GM19025 (cell line): ENCODE measurements around the gene TPST2.

Experiments used
- ATAC-seq: cut with Tn5 transposase; IDR thresholded peaks from one replicate; pipeline ENCODE4 v1.9.1; 2021; ENCODE audit warnings: mild to moderate bottlenecking, low read depth, moderate library complexity; ENCODE audit not compliant: unreplicated experiment

Gene TPST2

DNA sequence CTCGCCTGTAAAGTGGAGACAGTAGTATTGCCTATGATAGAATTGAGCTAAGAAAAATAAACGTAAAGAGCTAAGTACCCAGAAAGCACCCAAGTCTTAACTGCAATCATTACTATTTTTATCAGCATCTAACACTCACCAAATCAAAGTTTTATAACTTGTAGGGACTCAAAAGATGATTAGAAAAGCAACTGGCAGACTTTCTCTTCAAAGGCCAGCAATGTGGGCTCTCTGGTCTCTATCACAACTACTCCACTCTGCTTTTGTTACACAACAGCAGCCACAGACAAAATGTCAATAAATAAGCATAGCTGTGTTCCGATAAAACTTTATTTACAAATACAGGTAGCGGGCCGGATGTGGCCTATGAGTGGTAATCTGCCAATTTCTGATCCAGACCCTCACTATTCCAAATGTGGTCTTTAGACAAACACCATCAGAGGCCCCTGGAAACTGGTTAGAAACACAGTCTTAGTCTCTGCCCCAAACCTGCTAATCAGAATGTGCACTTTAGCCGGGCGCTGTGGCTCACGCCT, 8.2 kb downstream of the TPST2 start:
- ATAC-seq = no peak

DNA sequence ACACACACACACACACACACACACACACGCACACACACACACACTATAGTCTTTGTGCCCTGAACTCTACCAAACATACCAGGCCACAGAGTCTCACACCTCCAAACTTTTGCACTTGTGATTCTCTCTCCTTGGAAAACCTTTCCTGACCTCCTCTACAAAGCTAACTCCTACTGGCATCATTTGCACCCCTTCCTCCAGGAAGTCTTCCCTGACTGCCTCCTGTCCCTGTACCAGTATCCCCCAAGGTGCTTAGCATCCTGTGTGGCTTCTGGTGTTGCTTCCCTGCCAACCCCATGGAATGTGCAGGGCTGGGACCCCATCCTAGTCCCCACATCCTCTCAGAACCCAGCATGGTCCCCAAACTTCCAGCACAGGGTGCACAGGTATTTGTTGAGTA, 8.9 kb downstream of the TPST2 start:
- ATAC-seq = no peak

DNA sequence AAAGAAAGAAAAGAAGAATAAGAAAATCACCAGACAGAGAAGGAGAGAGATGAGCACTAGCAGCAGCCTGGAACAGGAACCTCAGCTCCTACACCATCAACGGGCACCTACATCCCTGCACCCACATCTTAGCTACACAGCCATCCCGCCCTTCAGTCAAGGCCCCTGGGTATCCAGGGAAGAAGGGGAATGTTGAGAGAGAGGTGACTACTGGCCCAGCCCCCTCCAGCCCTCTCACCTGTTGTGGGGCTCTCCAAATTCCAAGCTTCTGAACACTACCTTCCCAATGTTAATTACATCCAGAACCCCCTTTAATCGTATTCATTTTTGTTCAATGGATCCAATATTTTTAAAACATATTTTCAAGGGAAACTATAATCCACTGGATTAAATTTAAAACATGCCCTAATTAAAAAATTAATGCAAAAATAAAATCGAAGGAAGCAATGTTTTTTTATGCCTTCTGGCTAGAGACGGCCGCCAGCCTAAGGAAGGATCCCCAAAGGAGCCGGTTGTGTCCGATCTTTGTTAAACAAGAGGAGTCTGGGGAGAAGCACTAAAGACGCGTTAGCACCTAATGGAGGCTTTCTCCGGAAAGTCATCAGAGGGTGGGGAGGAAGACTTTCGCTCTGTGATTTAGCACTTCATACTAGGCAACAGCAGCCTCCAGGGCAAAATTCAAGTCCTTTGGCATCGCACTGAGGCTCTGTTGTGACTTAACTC, 9.5 kb downstream of the TPST2 start:
- ATAC-seq = no peak

DNA sequence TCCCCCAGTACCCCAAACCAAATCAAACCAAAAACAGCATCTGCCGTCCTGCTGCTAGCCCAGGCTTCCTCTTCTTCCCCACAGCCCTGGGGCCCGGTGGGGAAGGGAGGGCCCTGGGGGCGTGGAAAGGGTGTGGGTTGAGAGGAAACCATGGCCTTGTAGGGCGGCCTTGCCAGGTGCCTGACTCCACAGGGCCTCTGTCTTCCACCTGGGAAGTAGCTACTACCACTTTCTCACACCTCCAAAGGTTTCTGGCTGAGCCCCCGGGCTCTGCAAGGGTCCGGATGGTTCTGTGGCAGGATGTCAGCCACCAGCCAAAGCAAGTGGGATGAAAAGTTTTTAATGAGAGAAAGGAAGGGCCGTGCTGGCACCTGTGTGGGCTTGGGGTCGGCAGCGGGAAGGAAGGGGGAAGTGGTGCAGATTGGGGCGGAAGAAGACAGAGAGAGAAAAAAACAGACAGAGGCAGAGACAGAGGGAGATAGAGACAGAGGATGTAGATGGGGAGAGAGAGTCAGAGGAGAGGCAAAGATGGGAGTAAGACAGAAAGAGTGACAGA, 10.5 kb downstream of the TPST2 start:
- no peak for ATAC-seq

DNA sequence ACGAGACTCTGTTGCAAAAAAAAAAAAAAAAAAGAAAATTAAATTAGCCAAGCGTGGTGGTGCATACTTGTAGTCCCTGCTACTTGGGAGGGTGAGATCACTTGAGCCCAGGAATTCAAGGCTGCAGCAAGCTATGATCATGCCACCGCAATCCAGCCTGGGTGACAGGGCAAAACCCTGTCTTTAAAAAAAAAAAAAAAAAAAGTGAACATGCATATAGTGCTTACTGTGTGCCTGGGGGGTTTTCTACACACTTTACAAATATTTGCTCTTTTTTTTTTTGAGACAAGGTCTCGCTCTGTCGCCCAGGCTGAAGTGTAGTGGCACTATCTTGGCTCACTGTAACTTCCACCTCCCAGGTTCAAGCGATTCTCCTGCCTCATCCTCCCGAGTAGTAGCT, 12.9 kb downstream of the TPST2 start:
- ATAC-seq = no peak

DNA sequence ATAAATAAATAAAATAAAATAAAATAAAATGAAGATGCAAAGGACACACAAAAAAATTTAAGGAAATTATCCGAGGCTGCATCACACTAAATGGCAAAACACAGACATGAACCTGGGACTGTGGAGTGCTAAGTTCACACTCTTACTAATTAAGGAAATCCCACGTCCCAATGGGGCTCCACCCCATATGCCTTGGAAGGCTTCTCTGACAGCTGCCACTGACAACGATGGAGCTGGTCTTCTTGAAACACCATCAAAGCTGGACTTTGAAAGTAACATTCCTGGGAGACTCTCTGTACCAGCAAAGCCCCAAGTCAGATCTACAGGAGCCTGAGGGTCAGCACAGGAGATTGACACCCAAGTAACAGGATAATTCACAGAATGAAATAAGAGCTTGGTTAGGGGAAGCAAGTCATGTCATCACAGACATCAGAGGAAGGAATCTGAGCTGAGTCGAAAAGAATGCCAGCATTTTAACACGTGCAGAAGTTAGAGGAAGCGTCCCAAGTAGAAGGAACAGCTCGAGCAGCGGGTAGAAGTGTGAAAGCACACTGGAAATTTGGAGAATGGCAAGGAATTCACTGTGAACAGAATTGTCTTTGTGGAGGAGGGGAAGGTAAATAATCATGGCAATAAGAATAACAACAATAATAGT, 13.8 kb downstream of the TPST2 start:
- no peak for ATAC-seq

DNA sequence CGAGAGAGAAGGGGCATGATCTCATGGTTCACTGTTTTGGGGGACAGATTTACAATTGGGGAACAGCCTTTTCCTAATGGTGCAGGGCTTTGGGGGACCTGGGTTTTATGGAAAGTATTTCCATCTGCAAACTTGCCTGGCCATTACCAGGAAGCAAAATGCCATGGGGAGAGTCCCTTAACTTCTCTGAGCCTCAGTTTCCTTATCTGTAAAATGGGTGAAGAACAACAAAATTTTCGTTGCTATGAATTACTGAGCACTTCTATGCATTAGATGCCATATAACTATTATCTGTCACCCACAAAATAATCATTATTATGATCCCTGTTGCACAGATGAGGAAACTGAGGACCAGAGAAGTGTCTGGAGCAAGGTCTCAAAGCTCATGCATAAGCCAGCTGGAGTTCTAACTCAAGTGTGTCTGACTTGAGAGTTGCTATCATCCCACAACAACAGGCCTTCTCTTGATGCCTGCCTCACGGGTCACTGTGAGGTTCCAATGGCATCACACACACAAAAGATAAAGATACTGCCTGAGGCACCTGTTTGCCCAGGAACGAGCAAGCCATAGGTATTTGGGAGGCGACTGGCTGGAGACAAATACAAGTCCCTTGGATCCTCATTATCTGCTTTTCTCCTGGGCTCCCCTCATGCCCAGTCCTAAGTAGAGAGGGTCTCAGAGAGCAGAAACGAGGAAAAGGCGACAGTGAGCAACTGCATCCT, 15.8 kb downstream of the TPST2 start:
- ATAC-seq = no peak

DNA sequence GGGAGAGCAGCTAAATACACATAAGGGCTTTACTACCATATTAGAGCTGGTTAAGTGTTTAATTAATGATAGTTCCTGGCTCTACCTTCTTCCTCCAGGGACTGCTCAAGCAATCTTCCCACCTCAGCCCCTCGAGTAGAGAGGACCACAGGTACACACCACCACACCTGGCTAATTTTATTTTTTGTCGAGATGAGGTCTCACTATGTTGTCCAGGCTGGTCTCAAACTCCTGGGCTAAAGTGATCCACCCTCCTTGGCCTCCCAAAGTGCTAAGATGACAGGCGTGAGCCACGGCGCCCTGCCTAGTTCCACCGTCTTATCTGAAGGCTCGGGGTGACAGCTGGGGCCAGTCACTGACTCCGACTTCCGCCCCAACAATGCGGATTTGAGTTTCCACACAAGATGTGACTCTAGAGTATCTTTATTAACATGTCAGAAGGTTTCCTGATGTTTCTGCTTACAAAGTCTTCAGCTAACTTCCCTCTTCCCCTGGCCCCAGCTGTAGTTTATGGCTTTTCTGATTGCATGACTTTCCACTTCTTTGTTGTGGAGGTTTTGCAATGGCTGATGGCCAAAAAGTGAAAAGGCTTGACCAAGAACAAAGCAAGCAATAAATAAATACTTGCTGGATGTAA, 16.8 kb downstream of the TPST2 start:
- ATAC-seq = no peak

DNA sequence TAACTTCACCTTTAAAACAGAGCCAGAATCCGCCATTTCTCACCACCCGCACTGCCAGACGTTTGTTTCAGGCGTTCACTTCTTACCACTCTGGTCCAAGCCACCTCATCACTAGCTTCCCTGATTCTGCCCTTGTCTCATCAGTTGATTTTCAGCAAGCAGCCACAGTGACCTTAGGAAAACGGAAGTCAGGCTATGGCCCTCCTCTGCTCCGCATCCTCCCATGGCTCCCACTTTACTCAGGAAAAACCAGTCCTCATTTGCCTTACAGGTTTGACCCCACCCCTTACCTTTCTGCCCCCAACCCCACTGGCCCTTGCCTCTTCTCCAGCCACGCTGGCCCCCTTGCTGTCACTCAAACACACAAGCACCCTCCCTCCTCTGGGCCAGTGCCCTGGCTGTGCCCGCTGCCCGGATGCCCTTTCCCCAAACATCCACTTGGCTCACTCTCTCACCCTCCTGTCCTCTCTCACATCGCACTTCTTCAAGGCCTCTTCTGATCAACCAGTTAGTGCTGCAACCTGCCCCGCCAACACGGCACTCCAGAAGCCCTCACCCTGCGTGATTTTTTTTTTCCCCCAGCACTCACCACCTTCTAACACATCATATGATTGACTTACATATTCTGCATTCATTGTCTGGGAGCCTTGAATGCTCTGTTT, 18.9 kb downstream of the TPST2 start:
- no peak for ATAC-seq

DNA sequence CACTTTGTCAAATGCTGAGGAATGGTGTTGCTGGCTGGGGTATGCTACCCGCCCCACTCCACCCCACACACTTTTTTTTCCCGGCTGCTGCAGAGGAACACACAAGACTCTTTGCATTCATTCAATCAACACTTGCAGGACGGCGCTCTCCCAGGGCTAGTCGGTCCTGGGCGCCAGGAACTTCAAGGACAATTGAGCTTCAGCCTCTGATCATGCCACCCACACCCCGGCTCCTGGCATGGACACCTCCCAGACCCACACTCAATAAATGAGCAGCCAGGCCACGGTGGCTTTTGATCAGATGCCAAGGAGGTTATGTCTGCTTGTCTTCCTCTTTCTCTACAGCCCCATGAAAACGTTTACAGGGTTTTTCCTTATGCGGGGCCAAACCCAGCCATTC, 19.8 kb downstream of the TPST2 start:
- ATAC-seq = no peak

DNA sequence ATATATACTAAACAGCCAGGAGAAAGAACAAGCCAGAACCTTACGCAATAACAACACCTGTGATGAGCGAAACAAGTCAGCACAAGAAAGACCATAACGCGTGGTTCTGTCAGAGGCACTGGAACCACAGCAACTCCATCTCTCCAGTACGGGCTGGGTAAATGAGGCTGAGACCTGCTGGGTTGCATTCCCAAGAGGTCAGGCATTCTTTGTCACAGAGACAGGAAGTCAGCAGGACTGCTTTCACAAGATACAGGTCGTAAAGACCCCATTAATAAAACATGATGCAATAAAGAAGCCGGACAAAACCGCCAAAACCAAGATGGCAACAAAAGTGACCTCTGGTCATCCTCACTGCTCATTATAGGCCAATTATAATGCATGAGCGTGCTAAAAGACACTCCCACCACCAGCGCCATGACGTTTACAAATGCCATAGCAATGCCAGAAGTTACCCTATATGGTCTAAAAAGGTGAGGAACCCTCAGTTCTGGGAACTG, 21.7 kb downstream of the TPST2 start:
- ATAC-seq = no peak

DNA sequence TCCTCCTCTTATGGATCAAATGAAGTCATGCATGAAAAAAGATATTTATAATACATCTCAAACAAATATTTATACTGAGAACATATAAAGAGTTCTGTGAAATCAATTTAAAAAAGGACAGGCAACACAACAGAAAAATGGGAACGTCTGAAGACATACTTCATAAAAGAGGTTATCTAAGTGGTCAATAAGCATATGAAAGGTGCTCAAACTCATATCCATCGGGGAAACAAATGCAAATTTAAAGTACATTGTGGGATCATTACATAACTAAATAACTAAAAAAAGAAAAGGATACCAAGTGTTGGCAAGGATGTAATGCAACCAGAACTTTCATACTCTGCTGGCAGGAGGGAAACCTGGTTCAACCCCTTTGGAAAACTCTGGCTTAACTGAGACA, 22.3 kb downstream of the TPST2 start:
- no peak for ATAC-seq

DNA sequence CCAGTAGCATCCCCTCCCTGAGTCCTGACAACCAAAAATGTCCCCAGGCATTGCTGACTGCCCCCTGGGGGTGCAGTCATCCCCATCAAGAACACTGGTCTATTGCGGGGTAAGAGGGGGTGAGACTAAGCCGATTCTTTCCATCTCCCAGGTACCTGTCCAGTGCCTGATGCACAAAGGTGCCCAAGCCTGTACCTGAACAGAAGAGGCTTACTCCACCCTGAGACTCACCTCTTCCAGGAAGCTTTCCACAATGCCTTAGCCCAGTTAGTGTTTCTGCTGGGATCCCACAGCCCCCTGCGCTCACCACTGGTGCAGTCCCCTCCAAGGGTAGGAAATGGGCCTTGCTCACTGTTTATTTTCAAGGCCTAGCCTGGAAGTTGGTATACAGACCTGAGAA, 22.9 kb downstream of the TPST2 start:
- ATAC-seq = no peak

DNA sequence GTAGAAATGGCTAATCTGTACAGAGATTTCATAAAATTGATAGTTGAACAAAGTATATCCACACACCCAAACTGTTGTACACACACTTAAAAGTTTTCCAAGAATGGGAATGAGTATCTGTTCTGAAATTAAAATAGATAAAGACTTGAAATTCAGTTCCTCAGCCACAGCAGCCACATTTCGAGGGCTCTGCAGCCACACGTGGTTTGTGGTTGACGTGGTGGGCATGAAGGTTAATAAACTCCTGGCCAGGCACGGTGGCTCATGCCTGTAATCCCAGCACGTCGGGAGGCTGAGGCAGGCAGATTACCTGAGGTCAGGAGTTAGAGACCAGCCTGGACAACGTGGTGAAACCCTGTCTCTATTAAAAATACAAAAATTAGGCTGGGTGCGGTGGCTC, 24.0 kb downstream of the TPST2 start:
- no peak for ATAC-seq

DNA sequence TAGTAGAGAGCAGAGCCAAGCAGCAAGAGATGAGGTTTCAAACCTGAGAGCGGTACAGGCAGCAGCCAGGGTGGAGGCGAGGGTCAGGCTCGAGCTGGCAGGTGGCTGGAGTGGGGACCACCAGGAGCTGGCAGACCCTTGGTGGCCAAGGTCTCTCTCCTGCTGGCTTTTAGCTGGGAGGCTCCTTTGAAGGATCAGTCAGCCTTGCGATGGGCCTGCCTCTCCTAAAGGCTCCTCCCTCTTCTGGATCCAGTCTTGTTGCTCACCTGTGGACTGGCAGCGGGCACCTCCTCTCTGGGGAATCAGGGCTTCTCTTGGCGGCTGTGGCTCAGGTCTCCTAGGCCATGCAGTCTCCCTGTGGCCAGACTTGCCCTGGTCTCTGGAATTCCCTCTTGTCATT, 24.8 kb downstream of the TPST2 start:
- ATAC-seq = no peak

DNA sequence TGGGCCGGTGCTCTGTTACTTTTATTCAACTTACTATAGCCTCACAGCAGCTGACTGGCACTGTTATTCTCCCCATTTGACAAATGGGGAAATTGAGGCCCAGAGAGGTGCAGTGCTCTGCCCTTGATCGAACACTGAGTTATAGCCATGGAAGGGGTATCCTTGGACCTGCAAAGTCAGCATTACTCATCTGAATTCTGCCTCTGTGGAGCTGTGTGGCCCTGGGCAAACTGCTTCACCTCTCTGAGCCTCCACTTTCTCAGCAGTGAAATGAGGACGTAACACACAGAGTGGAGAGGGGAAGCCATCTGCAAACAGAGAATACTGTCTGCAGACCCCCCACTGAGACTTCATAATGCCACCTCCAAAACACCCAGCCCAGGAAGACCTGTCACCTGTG, 25.3 kb downstream of the TPST2 start:
- ATAC-seq = no peak

DNA sequence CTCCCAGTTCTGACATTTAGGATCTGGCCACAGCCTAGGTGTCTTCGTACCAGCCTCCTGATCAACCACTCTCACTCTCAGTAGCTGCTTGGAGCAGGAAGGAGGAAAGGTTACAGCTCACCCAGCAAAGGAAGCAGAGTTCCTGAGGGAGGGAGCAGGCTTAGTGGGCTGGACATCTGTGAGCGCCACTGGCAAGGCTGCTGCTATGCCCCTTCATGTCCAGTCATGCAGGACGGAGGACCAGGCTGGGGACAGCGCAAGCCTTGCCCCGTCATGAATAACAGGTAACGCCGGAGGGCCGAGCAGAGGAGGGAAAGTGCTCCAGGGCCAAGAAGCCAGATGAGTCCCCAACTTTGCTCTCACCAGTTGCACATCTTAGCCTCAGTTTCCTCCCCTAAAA, 25.8 kb downstream of the TPST2 start:
- no peak for ATAC-seq

DNA sequence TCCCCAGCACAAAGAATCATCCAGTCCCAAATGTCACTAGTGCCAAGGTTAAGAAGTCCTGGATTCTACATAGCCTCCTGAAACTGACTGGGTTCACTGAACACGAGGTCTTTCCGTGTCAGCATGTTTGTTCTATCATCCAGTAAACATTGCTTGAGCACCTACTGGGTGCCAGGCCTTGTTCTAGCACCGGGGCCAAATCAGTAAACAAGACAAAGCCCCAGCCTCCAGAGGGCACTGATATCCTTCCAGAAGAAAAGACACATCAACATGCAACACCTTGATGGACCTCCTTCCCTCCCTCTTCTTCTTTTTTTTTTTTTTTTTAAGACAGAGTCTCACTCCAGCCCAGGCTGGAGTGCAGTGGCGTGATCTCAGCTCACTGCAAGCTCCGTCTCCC, 26.9 kb downstream of the TPST2 start:
- ATAC-seq = no peak

DNA sequence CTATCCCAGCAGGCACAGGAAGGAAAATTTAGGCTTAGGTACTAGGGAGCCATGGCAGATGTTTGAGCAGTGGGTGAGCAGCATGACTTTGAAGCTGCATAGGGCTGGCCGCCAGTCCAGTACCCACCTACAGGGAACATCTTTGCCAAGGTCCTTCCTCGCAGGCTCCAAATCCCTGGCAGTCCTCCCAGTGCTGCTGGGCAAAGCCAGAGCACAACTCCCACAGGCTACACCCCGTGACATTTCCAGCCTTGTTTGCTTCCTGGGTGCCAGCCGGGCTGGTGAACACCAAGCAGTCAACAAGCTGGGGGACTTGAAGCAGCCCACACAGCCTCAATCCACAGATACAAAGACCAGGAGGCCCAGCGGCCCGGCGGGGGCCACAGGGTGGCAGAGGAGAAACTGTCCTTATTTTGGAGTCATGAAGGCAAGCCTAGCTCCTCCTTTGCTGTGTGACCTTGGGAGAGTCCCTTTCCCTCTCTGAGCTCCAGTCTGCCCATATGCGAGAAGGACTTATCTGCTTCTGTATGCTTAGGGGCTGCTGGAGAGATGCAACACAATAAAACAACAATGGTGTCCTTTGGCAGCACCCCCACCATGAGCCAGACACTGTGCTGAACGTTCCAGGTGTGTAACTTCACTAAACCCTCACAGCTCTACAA, 28.0 kb downstream of the TPST2 start:
- ATAC-seq = no peak
